Keratinocyte (primary cell): ENCODE results near the gene HSPB2.

Source experiments
- EZH2 ChIP-seq: IDR thresholded peaks from one replicate; pipeline ENCODE4 v1.6.1; 2012; ENCODE audit warnings: inconsistent platforms, mild to moderate bottlenecking, low read length, moderate library complexity
- TF ChIP-seq, protein P1 (sequence below), 3 experiments: IDR thresholded peaks in 1 of 3; conservative IDR thresholded peaks in 1 of 3; optimal IDR thresholded peaks in 1 of 3; 2 replicates in 2 of 3; 3 replicates in 1 of 3; pipeline versions ENCODE3 to v1.5.1; 2011; ENCODE audit warnings: low read length in 3 of 3, mild to moderate bottlenecking in 3 of 3, moderate library complexity in 2 of 3, control low read depth in 1 of 3, inconsistent platforms in 1 of 3; ENCODE audit not compliant: insufficient read depth in 2 of 3; ENCODE audit errors: extremely low read depth in 1 of 3

DNA sequence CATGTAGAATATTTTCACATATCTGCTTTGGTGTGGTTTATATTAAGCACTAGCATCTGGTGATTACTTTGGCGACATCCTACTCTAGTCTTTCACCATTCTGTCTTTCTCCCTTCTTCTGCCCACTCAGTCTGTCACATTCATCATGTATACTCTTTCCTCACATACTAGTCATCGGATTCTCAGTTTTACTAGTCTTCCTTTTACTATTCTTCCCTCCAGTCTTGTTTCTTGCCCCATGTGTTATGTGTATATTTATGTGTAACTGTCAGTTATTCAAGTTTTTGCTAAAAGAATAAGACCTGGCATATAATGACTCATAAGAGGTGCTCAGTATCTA is 20.0 kb downstream of the HSPB2 start:
- TF ChIP-seq, protein P1, sequence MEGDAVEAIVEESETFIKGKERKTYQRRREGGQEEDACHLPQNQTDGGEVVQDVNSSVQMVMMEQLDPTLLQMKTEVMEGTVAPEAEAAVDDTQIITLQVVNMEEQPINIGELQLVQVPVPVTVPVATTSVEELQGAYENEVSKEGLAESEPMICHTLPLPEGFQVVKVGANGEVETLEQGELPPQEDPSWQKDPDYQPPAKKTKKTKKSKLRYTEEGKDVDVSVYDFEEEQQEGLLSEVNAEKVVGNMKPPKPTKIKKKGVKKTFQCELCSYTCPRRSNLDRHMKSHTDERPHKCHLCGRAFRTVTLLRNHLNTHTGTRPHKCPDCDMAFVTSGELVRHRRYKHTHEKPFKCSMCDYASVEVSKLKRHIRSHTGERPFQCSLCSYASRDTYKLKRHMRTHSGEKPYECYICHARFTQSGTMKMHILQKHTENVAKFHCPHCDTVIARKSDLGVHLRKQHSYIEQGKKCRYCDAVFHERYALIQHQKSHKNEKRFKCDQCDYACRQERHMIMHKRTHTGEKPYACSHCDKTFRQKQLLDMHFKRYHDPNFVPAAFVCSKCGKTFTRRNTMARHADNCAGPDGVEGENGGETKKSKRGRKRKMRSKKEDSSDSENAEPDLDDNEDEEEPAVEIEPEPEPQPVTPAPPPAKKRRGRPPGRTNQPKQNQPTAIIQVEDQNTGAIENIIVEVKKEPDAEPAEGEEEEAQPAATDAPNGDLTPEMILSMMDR (optimal IDR thresholded peaks at IDR 0.05 in 1 of 3, IDR thresholded peaks at IDR 0.05 in 1 of 3, conservative IDR thresholded peaks at IDR 0.05 in 1 of 3; ENCODE audit: extremely low read depth in 1 of 3, insufficient read depth in 2 of 3, low read length in 3 of 3): no peak
- TF ChIP-seq EZH2: no peak
